HG02870 (cell line): ENCODE measurements around the gene UBE2E2.
"Not testable (repeated sequence)": the region's sequence is repeated elsewhere in the genome, so short reads cannot be mapped to it uniquely, and the experiment has no call there.

Experiments used
- ATAC-seq: cut with Tn5 transposase; IDR thresholded peaks from one replicate; pipeline ENCODE4 v1.9.1; 2021; ENCODE audit warnings: mild to moderate bottlenecking, moderate library complexity; ENCODE audit not compliant: unreplicated experiment

The UBE2E2 gene

GRCh38 chr3:23602971-23603370 lies 399.8 kb downstream of the UBE2E2 start:
- no peak for ATAC-seq

- no peak for ATAC-seq
These were observed 404.2 kb downstream of the UBE2E2 start for GRCh38 chr3:23607184-23607847.

- ATAC-seq, result no peak
These were observed 405.5 kb downstream of the UBE2E2 start for GRCh38 chr3:23608650-23609049.

- no peak for ATAC-seq
These were observed 408.7 kb downstream of the UBE2E2 start for GRCh38 chr3:23611737-23612295.

- no peak for ATAC-seq
These were observed 409.3 kb downstream of the UBE2E2 start for GRCh38 chr3:23612296-23612891.

GRCh38 chr3:23615068-23615467 lies 411.9 kb downstream of the UBE2E2 start:
- ATAC-seq, result no peak

GRCh38 chr3:23618475-23618874 lies 415.3 kb downstream of the UBE2E2 start:
- not testable (repeated sequence) for ATAC-seq

GRCh38 chr3:23619705-23620637 lies 416.8 kb downstream of the UBE2E2 start:
- ATAC-seq, result no peak

GRCh38 chr3:23620638-23621015 lies 417.5 kb downstream of the UBE2E2 start:
- ATAC-seq, result no peak

GRCh38 chr3:23623844-23624243 lies 420.7 kb downstream of the UBE2E2 start:
- no peak for ATAC-seq

GRCh38 chr3:23624305-23624704 lies 421.2 kb downstream of the UBE2E2 start:
- ATAC-seq, result no peak

GRCh38 chr3:23626442-23626841 lies 423.3 kb downstream of the UBE2E2 start:
- ATAC-seq, result no peak

- no peak for ATAC-seq
These were observed 426.2 kb downstream of the UBE2E2 start for GRCh38 chr3:23629181-23629894.

GRCh38 chr3:23633261-23633960 lies 430.3 kb downstream of the UBE2E2 start:
- no peak for ATAC-seq

GRCh38 chr3:23637339-23637738 lies 434.2 kb downstream of the UBE2E2 start:
- ATAC-seq, result no peak

GRCh38 chr3:23640471-23641146 lies 437.5 kb downstream of the UBE2E2 start:
- ATAC-seq, result no peak
